ENCODE measurements around the gene COQ10B. TPM values are rescaled to one million over a fixed set of nuclear protein-coding genes. Genes with fewer than 3 reads are reported as not detected.
"Not testable (repeated sequence)": the region's sequence is repeated elsewhere in the genome, so short reads cannot be mapped to it uniquely, and the experiment has no call there.

Gene COQ10B
- total and polyA plus RNA-seq, 4 donors, result 12.0 to 22.1 (median 16.5) TPM

GRCh38 chr2:197450465-197450864 lies 2.9 kb upstream of the COQ10B start:
- no peak overlapping the region for H3K4me3 ChIP-seq (ENCODE audit: low read depth in 1 of 3, low read length in 3 of 3)
- H3K9ac ChIP-seq (ENCODE audit: low read depth in 1 of 2, low read length in 2 of 2), result no peak overlapping the region
- DNase-seq (ENCODE audit: low spot score), result no peak
- 90% methylated on average over 25 of the region's 25 CpGs for WGBS
- H3K27me3 ChIP-seq (ENCODE audit: control insufficient read depth in 4 of 4, insufficient read depth in 4 of 4, low read length in 3 of 4), result no peaks in the 10 kb centered on the region
- H3K9me3 ChIP-seq (ENCODE audit: control insufficient read depth in 4 of 4, low read length in 3 of 4), result no peaks in the 10 kb centered on the region
- H3K4me1 ChIP-seq (ENCODE audit: control insufficient read depth in 4 of 4, insufficient read depth in 4 of 4, low read length in 3 of 4), result peaks cover 0 to 20% (median 8%) of the 10 kb centered on the region in 4 donors
- TF ChIP-seq SP1 (IDR thresholded peaks at IDR 0.05) (no peak), TAF1 (conservative IDR thresholded peaks at IDR 0.05) (no peak), REST (IDR thresholded peaks at IDR 0.05) (no peak), FOXA2 (IDR thresholded peaks at IDR 0.05) (no peak), HNF4G (IDR thresholded peaks at IDR 0.05) (no peak), EGR1 (IDR thresholded peaks at IDR 0.05; ENCODE audit: low read depth in 2 of 2) (no peak), RXRA (IDR thresholded peaks at IDR 0.05) (no peak), FOXA1 (IDR thresholded peaks at IDR 0.05) (no peak), YY1 (IDR thresholded peaks at IDR 0.05) (no peak), MAX (IDR thresholded peaks at IDR 0.05) (no peak), GABPA (IDR thresholded peaks at IDR 0.05 in 1 of 2, conservative IDR thresholded peaks at IDR 0.05 in 1 of 2) (no peak), HNF4A (conservative IDR thresholded peaks at IDR 0.05) (no peak), JUND (IDR thresholded peaks at IDR 0.05) (no peak), NR2F2 (IDR thresholded peaks at IDR 0.05) (no peak), RAD21 (IDR thresholded peaks at IDR 0.05) (no peak)
- TF ChIP-seq, protein P1, sequence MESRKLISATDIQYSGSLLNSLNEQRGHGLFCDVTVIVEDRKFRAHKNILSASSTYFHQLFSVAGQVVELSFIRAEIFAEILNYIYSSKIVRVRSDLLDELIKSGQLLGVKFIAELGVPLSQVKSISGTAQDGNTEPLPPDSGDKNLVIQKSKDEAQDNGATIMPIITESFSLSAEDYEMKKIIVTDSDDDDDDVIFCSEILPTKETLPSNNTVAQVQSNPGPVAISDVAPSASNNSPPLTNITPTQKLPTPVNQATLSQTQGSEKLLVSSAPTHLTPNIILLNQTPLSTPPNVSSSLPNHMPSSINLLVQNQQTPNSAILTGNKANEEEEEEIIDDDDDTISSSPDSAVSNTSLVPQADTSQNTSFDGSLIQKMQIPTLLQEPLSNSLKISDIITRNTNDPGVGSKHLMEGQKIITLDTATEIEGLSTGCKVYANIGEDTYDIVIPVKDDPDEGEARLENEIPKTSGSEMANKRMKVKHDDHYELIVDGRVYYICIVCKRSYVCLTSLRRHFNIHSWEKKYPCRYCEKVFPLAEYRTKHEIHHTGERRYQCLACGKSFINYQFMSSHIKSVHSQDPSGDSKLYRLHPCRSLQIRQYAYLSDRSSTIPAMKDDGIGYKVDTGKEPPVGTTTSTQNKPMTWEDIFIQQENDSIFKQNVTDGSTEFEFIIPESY (IDR thresholded peaks at IDR 0.05), result no peak
- TF ChIP-seq, protein P2, sequence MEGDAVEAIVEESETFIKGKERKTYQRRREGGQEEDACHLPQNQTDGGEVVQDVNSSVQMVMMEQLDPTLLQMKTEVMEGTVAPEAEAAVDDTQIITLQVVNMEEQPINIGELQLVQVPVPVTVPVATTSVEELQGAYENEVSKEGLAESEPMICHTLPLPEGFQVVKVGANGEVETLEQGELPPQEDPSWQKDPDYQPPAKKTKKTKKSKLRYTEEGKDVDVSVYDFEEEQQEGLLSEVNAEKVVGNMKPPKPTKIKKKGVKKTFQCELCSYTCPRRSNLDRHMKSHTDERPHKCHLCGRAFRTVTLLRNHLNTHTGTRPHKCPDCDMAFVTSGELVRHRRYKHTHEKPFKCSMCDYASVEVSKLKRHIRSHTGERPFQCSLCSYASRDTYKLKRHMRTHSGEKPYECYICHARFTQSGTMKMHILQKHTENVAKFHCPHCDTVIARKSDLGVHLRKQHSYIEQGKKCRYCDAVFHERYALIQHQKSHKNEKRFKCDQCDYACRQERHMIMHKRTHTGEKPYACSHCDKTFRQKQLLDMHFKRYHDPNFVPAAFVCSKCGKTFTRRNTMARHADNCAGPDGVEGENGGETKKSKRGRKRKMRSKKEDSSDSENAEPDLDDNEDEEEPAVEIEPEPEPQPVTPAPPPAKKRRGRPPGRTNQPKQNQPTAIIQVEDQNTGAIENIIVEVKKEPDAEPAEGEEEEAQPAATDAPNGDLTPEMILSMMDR (IDR thresholded peaks at IDR 0.05; ENCODE audit: low read depth, low read length, missing input control), result no peak
- TF ChIP-seq, protein P3, sequence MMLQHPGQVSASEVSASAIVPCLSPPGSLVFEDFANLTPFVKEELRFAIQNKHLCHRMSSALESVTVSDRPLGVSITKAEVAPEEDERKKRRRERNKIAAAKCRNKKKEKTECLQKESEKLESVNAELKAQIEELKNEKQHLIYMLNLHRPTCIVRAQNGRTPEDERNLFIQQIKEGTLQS (IDR thresholded peaks at IDR 0.05), result no peak
- H3K36me3 ChIP-seq (ENCODE audit: control insufficient read depth in 4 of 4, insufficient read depth in 3 of 4, low read depth in 1 of 4, low read length in 3 of 4), result no peaks in the 10 kb centered on the region
- no peak overlapping the region for H3K27ac ChIP-seq (ENCODE audit: low read depth in 1 of 2, low read length in 2 of 2)

- H3K4me3 ChIP-seq (ENCODE audit: low read depth in 1 of 3, low read length in 3 of 3); H3K9ac ChIP-seq (ENCODE audit: low read depth in 1 of 2, low read length in 2 of 2); H3K36me3 ChIP-seq (ENCODE audit: control insufficient read depth in 4 of 4, insufficient read depth in 3 of 4, low read depth in 1 of 4, low read length in 3 of 4); H3K9me3 ChIP-seq (ENCODE audit: control insufficient read depth in 4 of 4, low read length in 3 of 4); DNase-seq (ENCODE audit: low spot score); H3K27me3 ChIP-seq (ENCODE audit: control insufficient read depth in 4 of 4, insufficient read depth in 4 of 4, low read length in 3 of 4); H3K27ac ChIP-seq (ENCODE audit: low read depth in 1 of 2, low read length in 2 of 2): not testable (repeated sequence)
- 91% methylated on average over 6 of the region's 6 CpGs for WGBS
- H3K4me1 ChIP-seq (ENCODE audit: control insufficient read depth in 4 of 4, insufficient read depth in 4 of 4, low read length in 3 of 4), result peaks cover 0 to 25% (median 8%) of the 10 kb centered on the region in 4 donors
Measured at GRCh38 chr2:197450935-197451358, 2.4 kb upstream of the COQ10B start.
